Activated CD4-positive, alpha-beta T cell treated with anti-CD3 and anti-CD28 coated beads, Interleukin-2, amount 50 U/mL, for 24 hours (primary cell): ENCODE results near the gene ABLIM1.
A peak's percentile ranks its signal among the peaks of the same experiment; 100 is the strongest.

Source experiments
- DNase-seq, 2 donors: peaks; one replicate each; pipeline ENCODE4 v3.0.0-alpha.2; 2020; ENCODE audit warnings: low read depth in 1 of 2, low spot score in 1 of 2

ABLIM1 gene

GRCh38 chr10:114648368-114648767, 9.7 kb downstream of the ABLIM1 start:
- DNase-seq, result no peak

GRCh38 chr10:114647545-114648138, 10.4 kb downstream of the ABLIM1 start:
- no peak for DNase-seq

GRCh38 chr10:114646426-114646825, 11.6 kb downstream of the ABLIM1 start:
- no peak for DNase-seq

DNA sequence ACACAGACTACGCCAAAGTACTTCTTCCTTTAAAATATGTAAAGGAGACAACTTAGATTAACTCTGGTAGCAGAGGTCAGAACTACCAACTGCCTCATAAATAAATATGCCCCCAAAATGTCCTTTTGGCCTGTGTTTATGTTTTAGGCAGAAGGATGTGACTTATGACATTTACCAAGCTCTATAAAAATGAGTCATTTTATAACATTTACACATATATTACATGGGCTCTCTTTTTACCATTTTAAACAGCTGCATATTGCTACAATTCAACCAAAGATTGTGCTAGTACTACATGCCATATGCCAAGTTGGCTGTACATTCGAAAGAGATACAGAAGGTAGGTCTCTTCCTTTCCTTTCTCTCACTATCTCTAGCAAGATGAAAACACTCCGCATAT, 12.4 kb downstream of the ABLIM1 start:
- DNase-seq, result no peak

- DNase-seq, result no peak
Observed at GRCh38 chr10:114643158-114643557, 14.9 kb downstream of the ABLIM1 start.

- DNase-seq, result no peak
Observed at GRCh38 chr10:114642729-114643128, 15.3 kb downstream of the ABLIM1 start.

- DNase-seq, result no peak
Observed at GRCh38 chr10:114638821-114639625, 19.1 kb downstream of the ABLIM1 start.

DNA sequence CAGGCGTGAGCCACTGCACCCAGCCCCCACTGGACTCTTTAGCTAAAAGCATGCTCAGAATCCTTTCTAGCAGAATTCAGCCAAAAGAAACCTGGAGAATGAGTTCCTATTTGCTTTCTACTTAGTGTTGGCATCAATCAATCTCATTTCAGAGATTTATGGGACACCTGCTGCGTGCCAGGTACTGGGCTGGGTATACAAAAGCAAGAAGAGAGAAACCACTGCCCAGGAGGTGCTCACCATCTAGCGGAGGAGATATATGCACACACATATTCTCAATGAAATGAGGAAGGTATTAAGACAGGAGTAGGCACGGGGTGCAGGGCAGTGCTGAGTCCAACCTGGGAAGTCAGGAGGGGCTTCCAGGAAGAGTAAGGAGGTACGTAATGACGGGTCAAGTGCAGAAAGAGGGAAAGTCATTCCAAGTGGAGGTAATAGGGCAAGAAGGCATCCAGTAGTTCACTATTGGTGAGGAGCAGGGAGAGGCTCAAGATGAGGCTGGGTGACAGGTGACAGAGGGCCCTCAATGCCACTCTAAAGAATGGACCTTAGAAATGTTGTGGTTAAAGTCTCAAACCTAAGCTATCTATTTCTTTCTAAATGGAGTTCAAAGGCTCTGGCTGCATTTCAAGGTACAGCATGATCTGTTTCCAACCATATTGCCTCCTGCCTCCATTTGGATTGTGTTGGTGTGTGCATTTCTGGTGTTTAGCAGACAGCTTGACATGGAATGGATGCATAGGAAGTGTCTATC, 22.1 kb downstream of the ABLIM1 start:
- DNase-seq, result no peak

- DNase-seq, result no peak
Observed at GRCh38 chr10:114635101-114635500, 23.0 kb downstream of the ABLIM1 start.

DNA sequence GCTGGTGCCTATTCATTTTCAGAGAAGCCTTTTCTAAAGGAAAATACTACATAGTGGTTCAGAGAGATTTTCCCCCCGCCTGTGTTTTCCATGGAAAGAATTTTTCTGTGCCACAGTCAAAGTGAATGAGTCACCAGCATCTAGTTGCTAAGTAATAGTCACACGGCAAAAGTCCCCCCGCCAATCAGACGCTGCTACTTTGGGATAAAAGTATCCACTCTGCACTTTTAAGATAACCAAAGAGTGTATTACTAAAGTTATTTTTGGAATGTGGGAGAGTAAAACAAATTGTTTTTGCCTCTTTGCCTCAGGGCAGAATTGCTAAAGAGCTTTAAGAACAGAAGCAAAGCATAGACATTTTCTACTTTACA, 23.5 kb downstream of the ABLIM1 start:
- DNase-seq, result no peak

- no peak for DNase-seq
Observed at GRCh38 chr10:114632869-114633715, 25.0 kb downstream of the ABLIM1 start.

- peak in 1 of 2 donors; percentile 4 for DNase-seq
Observed at GRCh38 chr10:114631666-114632417, 26.2 kb downstream of the ABLIM1 start.

GRCh38 chr10:114631090-114631665, 26.9 kb downstream of the ABLIM1 start:
- no peak for DNase-seq

GRCh38 chr10:114629824-114630730, 28.0 kb downstream of the ABLIM1 start:
- DNase-seq, result no peak

- DNase-seq, result no peak
Observed at GRCh38 chr10:114629083-114629823, 28.8 kb downstream of the ABLIM1 start.

DNA sequence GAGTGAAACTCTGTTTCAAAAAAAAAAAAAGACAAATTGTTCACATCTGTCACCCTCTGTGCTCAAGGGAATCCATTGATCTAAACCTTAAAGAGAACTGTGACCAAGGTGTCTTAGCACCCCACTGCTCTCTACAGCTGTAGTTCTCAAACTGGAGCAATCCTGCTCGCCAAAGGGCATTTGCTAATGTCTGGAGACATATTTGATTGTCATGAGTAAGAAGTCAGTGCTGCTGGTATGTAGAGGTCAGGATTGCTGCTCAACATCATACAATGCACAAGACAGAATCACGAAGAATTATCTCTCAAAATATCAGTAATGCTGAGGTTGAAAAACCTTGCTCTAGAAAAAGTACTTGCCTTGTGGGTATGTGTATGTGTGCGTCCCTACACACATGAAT, 30.0 kb downstream of the ABLIM1 start:
- DNase-seq, result no peak

DNA sequence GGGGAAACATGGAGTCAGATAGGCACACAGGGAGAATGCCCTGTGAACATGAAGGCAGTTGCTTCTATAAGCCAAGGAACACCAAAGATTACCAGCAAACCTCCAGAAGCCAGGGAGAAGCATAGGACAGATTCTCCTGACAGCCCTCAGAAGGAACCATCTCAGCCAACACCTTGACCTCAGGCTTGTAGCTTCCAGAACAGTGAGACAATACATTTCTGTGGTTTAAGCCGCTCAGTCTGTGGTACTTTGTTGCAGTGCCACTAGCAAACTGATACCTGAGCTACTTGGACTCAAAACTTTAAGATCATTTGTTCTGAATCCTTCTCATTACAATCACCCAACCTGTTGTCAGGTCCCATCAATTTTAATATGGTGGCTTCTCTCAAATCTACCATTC, 31.2 kb downstream of the ABLIM1 start:
- no peak for DNase-seq
